ENCODE results near the gene HSPE1.

DNA sequence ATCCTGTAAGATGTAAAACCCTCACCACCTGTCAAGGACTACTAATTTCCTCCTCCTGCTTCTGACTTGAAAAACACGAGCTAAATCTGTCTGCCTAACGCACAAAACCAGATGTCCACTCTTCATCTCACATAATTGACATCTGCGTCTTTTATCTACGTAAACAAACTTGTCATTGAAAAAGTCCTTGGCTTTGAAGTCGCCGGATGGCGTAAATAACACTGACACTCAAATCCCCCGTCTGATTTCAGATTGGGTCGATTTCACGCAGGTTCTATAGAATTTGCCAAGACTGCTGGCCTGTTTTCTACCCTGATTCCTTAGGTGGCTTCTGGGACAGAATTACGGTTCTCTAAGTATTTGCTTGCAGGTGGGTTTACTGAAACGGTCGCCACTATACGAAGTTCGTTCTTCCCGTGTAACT is 15.1 kb downstream of the HSPE1 start:
- TF ChIP-seq, protein P1, sequence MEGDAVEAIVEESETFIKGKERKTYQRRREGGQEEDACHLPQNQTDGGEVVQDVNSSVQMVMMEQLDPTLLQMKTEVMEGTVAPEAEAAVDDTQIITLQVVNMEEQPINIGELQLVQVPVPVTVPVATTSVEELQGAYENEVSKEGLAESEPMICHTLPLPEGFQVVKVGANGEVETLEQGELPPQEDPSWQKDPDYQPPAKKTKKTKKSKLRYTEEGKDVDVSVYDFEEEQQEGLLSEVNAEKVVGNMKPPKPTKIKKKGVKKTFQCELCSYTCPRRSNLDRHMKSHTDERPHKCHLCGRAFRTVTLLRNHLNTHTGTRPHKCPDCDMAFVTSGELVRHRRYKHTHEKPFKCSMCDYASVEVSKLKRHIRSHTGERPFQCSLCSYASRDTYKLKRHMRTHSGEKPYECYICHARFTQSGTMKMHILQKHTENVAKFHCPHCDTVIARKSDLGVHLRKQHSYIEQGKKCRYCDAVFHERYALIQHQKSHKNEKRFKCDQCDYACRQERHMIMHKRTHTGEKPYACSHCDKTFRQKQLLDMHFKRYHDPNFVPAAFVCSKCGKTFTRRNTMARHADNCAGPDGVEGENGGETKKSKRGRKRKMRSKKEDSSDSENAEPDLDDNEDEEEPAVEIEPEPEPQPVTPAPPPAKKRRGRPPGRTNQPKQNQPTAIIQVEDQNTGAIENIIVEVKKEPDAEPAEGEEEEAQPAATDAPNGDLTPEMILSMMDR (conservative IDR thresholded peaks at IDR 0.05; ENCODE audit: low read depth, low read length): no peak
- TF ChIP-seq EZH2 (IDR thresholded peaks at IDR 0.05; ENCODE audit: low read length, unreplicated experiment) (no peak), EZH2phosphoT487 (IDR thresholded peaks at IDR 0.05; ENCODE audit: borderline replicate concordance, low read length) (no peak)
